Activated CD8-positive, alpha-beta memory T cell treated with anti-CD3 and anti-CD28 coated beads, Interleukin-2, amount 10 ng/mL, durations not matched to agents 7 days and 5 days (primary cell): ENCODE measurements around the gene NRIP2. TPM values are rescaled to one million over a fixed set of nuclear protein-coding genes. Genes with fewer than 3 reads are reported as not detected.

Experiments
- total RNA-seq, 2 experiments: library from RNA; stranded (reverse); gene quantifications; one replicate each; pipeline ENCODE4 v1.2.3, GENCODE V29; 2021

The NRIP2 gene
- total RNA-seq, 2 experiments from 2014 or later = not detected

Other genes with a start within 250 kb of the NRIP2 start
- 100 to 1,000 TPM in 1 of 2 experiments, 10 to 100 TPM in 1; 78.2 to 109 TPM for gene FKBP4, start 40.1 kb downstream of the NRIP2 start, total RNA-seq
- gene ITFG2, start 22.4 kb downstream of the NRIP2 start, total RNA-seq = 10 to 100 TPM; 28.8 to 34.9 TPM
- gene TEX52, start 22.0 kb upstream of the NRIP2 start, total RNA-seq = under 1 TPM in 1 of 2 experiments, not detected in 1; 0.67 TPM
- gene FOXM1, start 42.1 kb upstream of the NRIP2 start, total RNA-seq = 100 to 1,000 TPM; 130 to 155 TPM
- 10 to 100 TPM; 43.4 to 49.2 TPM for gene RHNO1, start 42.2 kb upstream of the NRIP2 start, total RNA-seq
- gene TULP3, start 55.9 kb upstream of the NRIP2 start, total RNA-seq = 1 to 10 TPM; 7.5 to 7.8 TPM
- gene TEAD4, start 124.4 kb upstream of the NRIP2 start, total RNA-seq = 1 to 10 TPM in 1 of 2 experiments, under 1 TPM in 1; 0.44 to 1.6 TPM
- not detected for gene TSPAN9, start 242.3 kb upstream of the NRIP2 start, total RNA-seq